Thyroid gland (tissue), 4 donors: ENCODE results near the gene MYH10. TPM values are rescaled to one million over a fixed set of nuclear protein-coding genes. Genes with fewer than 3 reads are reported as not detected.

Experiments used
- DNase-seq, 2 donors: peaks; one replicate each; pipeline ENCODE4 v3.0.0-alpha.2; 2019
- H3K27ac ChIP-seq, 3 donors: fragments of 200-600 bp; sonication (generic); 1 replicate in 2 of 3; 2 replicates in 1 of 3; pipeline ENCODE4 v1.5.1; 2016 to 2019; ENCODE audit warnings: mild to moderate bottlenecking in 1 of 3, moderate library complexity in 1 of 3
- H3K27me3 ChIP-seq: fragments of 200-600 bp; sonication (generic); one replicate; pipeline ENCODE4 v1.5.1; 2019
- H3K36me3 ChIP-seq, 2 donors: fragments of 200-600 bp; sonication (generic); one replicate each; pipeline ENCODE4 v1.5.1; 2016 to 2019
- H3K4me1 ChIP-seq, 2 donors: fragments of 200-600 bp; sonication (generic); one replicate each; pipeline ENCODE4 v1.5.1; 2017 to 2019
- H3K4me3 ChIP-seq, 3 donors: fragments of 200-600 bp; sonication (generic); replicated peaks in 1 of 3; 1 replicate in 2 of 3; 2 replicates in 1 of 3; pipeline ENCODE4 v1.5.1; 2016; ENCODE audit warnings: mild to moderate bottlenecking in 1 of 3
- H3K9me3 ChIP-seq: fragments of 200-600 bp; sonication (generic); one replicate; pipeline ENCODE4 v1.5.1; 2017
- POLR2A ChIP-seq, 2 donors: fragments of 450-650 bp; IDR thresholded peaks; one replicate each; pipeline ENCODE4 v1.6.1; 2017; ENCODE audit warnings: antibody characterized with exemption in 2 of 2, mild to moderate bottlenecking in 2 of 2, moderate library complexity in 1 of 2
- whole genome bisulfite sequencing, 2 donors: methylation state at CpG; one replicate each; pipeline ENCODE4 v1.1.5; 2017; 5-methylcytosine and 5-hydroxymethylcytosine counted together
- intact Hi-C: fragments of 100-400 bp; cut with DNase I; formaldehyde crosslinking; loops from one replicate; pipeline ENCODE4 v1.15.1; 2023
- total RNA-seq, 4 donors: library from RNA; depleted of rRNA; stranded (reverse); fragments of >200 nt; gene quantifications; one replicate each; pipeline ENCODE4 v1.2.3, GENCODE V29; 2016
- TF ChIP-seq, protein P1 (sequence below), 6 experiments: fragments of 200-600 bp in 3 of 6; fragments of 450-650 bp in 3 of 6; sonication (generic) in 3 of 6; IDR thresholded peaks; one replicate each; pipeline ENCODE4 v1.5.1; 2016 to 2019; ENCODE audit warnings: antibody characterized with exemption in 6 of 6, mild to moderate bottlenecking in 2 of 6, inconsistent platforms in 1 of 6, moderate library complexity in 1 of 6

MYH10 gene
- total RNA-seq, 4 donors from 2014 or later = 40.8 to 72.2 (median 44.2) TPM

DNA sequence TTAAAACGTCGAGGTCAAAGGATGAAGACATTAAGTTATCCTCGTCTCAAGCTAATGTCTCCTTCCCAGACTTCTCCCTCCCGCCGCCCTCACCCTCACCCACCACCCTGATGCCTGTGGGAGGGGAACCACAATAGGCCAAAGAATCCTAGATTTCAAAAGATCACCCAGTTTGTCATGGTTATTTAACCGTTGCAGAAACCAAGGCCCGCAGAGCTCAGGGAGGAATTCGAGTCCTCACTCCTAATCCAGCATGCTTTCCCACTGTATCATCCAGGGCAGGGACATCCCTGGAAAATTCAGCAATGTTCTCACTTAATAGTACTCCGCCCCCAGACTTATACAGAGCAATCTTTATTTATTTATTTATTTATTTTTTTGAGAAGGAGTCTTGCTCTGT lies 41.8 kb upstream of the MYH10 start:
- no peak overlapping the region for H3K4me3 ChIP-seq
- TF ChIP-seq, protein P1, sequence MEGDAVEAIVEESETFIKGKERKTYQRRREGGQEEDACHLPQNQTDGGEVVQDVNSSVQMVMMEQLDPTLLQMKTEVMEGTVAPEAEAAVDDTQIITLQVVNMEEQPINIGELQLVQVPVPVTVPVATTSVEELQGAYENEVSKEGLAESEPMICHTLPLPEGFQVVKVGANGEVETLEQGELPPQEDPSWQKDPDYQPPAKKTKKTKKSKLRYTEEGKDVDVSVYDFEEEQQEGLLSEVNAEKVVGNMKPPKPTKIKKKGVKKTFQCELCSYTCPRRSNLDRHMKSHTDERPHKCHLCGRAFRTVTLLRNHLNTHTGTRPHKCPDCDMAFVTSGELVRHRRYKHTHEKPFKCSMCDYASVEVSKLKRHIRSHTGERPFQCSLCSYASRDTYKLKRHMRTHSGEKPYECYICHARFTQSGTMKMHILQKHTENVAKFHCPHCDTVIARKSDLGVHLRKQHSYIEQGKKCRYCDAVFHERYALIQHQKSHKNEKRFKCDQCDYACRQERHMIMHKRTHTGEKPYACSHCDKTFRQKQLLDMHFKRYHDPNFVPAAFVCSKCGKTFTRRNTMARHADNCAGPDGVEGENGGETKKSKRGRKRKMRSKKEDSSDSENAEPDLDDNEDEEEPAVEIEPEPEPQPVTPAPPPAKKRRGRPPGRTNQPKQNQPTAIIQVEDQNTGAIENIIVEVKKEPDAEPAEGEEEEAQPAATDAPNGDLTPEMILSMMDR (IDR thresholded peaks at IDR 0.05) = no peak
- no peak for TF ChIP-seq POLR2A (IDR thresholded peaks at IDR 0.05)
- intact Hi-C loops = no loop called here
- WGBS, 2 donors = 94 to 95% methylated on average over 9 of the region's 9 CpGs
- no peak for DNase-seq
- no peaks in the 10 kb centered on the region for H3K27me3 ChIP-seq
- H3K4me1 ChIP-seq = no peaks in the 10 kb centered on the region
- H3K36me3 ChIP-seq = no peaks in the 10 kb centered on the region
- no peak overlapping the region for H3K27ac ChIP-seq
- H3K9me3 ChIP-seq = no peaks in the 10 kb centered on the region

- Histone ChIP-seq H3K36me3 (no peaks in the 10 kb centered on the region), H3K9me3 (no peaks in the 10 kb centered on the region), H3K4me1 (peaks cover 0 to 11% of the 10 kb centered on the region in 2 donors), H3K27ac (no peak overlapping the region), H3K27me3 (no peaks in the 10 kb centered on the region), H3K4me3 (no peak overlapping the region)
- no peak for DNase-seq
- intact Hi-C loops = no loop called here
- TF ChIP-seq, protein P1 (IDR thresholded peaks at IDR 0.05) = no peak
- no peak for TF ChIP-seq POLR2A (IDR thresholded peaks at IDR 0.05)
- WGBS, 2 donors = 48 to 52% methylated on average over 4 of the region's 4 CpGs
Measured at GRCh38 chr17:8670421-8670820, 39.9 kb upstream of the MYH10 start.

GRCh38 chr17:8668176-8668740 lies 37.7 kb upstream of the MYH10 start:
- TF ChIP-seq, protein P1 (IDR thresholded peaks at IDR 0.05) = no peak
- no peak for TF ChIP-seq POLR2A (IDR thresholded peaks at IDR 0.05)
- Histone ChIP-seq H3K4me1 (peaks cover 3 to 16% of the 10 kb centered on the region in 2 donors), H3K27me3 (no peaks in the 10 kb centered on the region), H3K9me3 (no peaks in the 10 kb centered on the region), H3K4me3 (no peak overlapping the region), H3K27ac (no peak overlapping the region), H3K36me3 (no peaks in the 10 kb centered on the region)
- DNase-seq = no peak
- intact Hi-C loops = no loop called here
- 94 to 98% methylated on average over 4 of the region's 4 CpGs for WGBS, 2 donors

- H3K9me3 ChIP-seq = no peaks in the 10 kb centered on the region
- WGBS, 2 donors = 83 to 89% methylated on average over 7 of the region's 7 CpGs
- H3K4me1 ChIP-seq = peaks cover 3 to 16% of the 10 kb centered on the region in 2 donors
- TF ChIP-seq POLR2A (IDR thresholded peaks at IDR 0.05) = no peak
- TF ChIP-seq, protein P1 (IDR thresholded peaks at IDR 0.05) = no peak
- no peak overlapping the region for H3K4me3 ChIP-seq
- no peak overlapping the region for H3K27ac ChIP-seq
- no peak for DNase-seq
- no peaks in the 10 kb centered on the region for H3K27me3 ChIP-seq
- H3K36me3 ChIP-seq = no peaks in the 10 kb centered on the region
- intact Hi-C loops = no loop called here
Measured at GRCh38 chr17:8667421-8667820, 36.9 kb upstream of the MYH10 start.

GRCh38 chr17:8665684-8666083 lies 35.2 kb upstream of the MYH10 start:
- peak overlapping the region; percentile 58 to 72 (median 61) for H3K27ac ChIP-seq
- 38 to 54% methylated on average over 2 of the region's 2 CpGs for WGBS, 2 donors

More at GRCh38 chr17:8665684-8666083, 35.2 kb upstream of the MYH10 start:
- Histone ChIP-seq H3K4me1 (peaks cover 3 to 16% of the 10 kb centered on the region in 2 donors), H3K4me3 (no peak overlapping the region), H3K9me3 (no peaks in the 10 kb centered on the region), H3K36me3 (no peaks in the 10 kb centered on the region), H3K27me3 (no peaks in the 10 kb centered on the region)
- intact Hi-C loops = no loop called here
- peak; percentile 84 for DNase-seq
- TF ChIP-seq, protein P1 (IDR thresholded peaks at IDR 0.05) = no peak
- TF ChIP-seq POLR2A (IDR thresholded peaks at IDR 0.05) = no peak
